A549 (cell line): ENCODE measurements around the gene NUMA1. TPM values are rescaled to one million over a fixed set of nuclear protein-coding genes. Genes with fewer than 3 reads are reported as not detected.

ENCODE experiments used
- ATAC-seq, 2 experiments: fragments of 200-7000 bp in 1 of 2; fragments of >200 bp in 1 of 2; cut with Nextera tagmentation in 1 of 2; cut with Tn5 transposase in 1 of 2; 3 replicates each; pipeline versions ENCODE4 v1.8.0 to v1.9.1; 2018 to 2020; ENCODE audit warnings: mild to moderate bottlenecking in 1 of 2, moderate library complexity in 1 of 2
- CTCF ChIA-PET: fragments of 300-600 bp; sonication (Branson Sonifier 250); formaldehyde crosslinking; extraction: SDS; loops from one replicate; lab custom pipeline; 2021; ENCODE audit warnings: antibody characterized with exemption, inconsistent platforms; lab: Yijun Ruan, JAX
- POLR2A ChIA-PET: fragments of 350-600 bp; formaldehyde crosslinking; extraction: SDS; loops from one replicate; lab custom pipeline; 2021; ENCODE audit warnings: antibody characterized with exemption, inconsistent platforms; lab: Yijun Ruan, JAX
- DNase-seq, 2 experiments: peaks; one replicate each; pipeline versions ENCODE4 v3.0.0 to v3.0.0-alpha.2; 2011 to 2016; ENCODE audit warnings: low read depth in 1 of 2, low spot score in 1 of 2
- FAIRE-seq: peaks from 2 replicates; lab custom pipeline; 2011; peaks lifted over from hg19 to GRCh38; lab: Jason Lieb, UNC
- H3K27ac ChIP-seq, 2 experiments: fragments of >200 bp; sonication (Bioruptor Twin); formaldehyde crosslinking; 3 replicates each; pipeline ENCODE4 v1.5.1; 2016 to 2017
- H3K4me1 ChIP-seq: fragments of >200 bp; sonication (Bioruptor Twin); formaldehyde crosslinking; 3 replicates; pipeline ENCODE4 v1.6.1; 2016
- H3K4me2 ChIP-seq: fragments of >200 bp; sonication (Bioruptor Twin); formaldehyde crosslinking; 3 replicates; pipeline ENCODE4 v1.6.1; 2016
- H3K4me3 ChIP-seq: fragments of >200 bp; sonication (Bioruptor Twin); formaldehyde crosslinking; 3 replicates; pipeline ENCODE4 v1.5.1; 2016
- H3K9me3 ChIP-seq: fragments of >200 bp; sonication (Bioruptor Twin); formaldehyde crosslinking; 3 replicates; pipeline ENCODE4 v1.6.1; 2016
- CBX2 ChIP-seq: fragments of 200-600 bp; sonication (generic); IDR thresholded peaks from 2 replicates; pipeline ENCODE4 v1.6.1; 2016; ENCODE audit warnings: low read depth, mild to moderate bottlenecking, borderline replicate concordance
- CBX8 ChIP-seq: fragments of 200-600 bp; sonication (generic); IDR thresholded peaks from 2 replicates; pipeline ENCODE4 v1.6.1; 2016
- CHD2 ChIP-seq: fragments of 150-350 bp; IDR thresholded peaks from 2 replicates; pipeline ENCODE4 v1.6.1; 2014; ENCODE audit warnings: low read length; ENCODE audit not compliant: partially characterized antibody
- CTCF ChIP-seq: fragments of >200 bp; sonication (Bioruptor Twin); formaldehyde crosslinking; IDR thresholded peaks from 3 replicates; pipeline ENCODE4 v1.5.1; 2016
- EP300 ChIP-seq, 2 experiments: fragments of >200 bp; sonication (Bioruptor Twin); formaldehyde crosslinking; IDR thresholded peaks; 2 replicates in 1 of 2; 3 replicates in 1 of 2; pipeline ENCODE4 v1.6.1; 2016 to 2017
- ESRRA ChIP-seq: fragments of 150-350 bp; IDR thresholded peaks from 2 replicates; pipeline ENCODE4 v1.6.1; 2014; ENCODE audit warnings: mild to moderate bottlenecking, low read length, borderline replicate concordance
- GATA3 ChIP-seq: IDR thresholded peaks from 2 replicates; pipeline ENCODE4 v1.6.1; 2012; ENCODE audit warnings: borderline replicate concordance
- HDAC2 ChIP-seq: fragments of 200-600 bp; sonication (generic); IDR thresholded peaks from 2 replicates; pipeline ENCODE4 v1.6.1; 2016
- HOXB13 ChIP-seq: fragments of 250-450 bp; sonication (Bioruptor Pico); IDR thresholded peaks from 2 replicates; pipeline ENCODE4 v1.5.0; 2020; ENCODE audit warnings: low read depth, mild to moderate bottlenecking, moderate library complexity
- JUN ChIP-seq, 2 experiments: fragments of >200 bp; sonication (Bioruptor Twin); formaldehyde crosslinking; IDR thresholded peaks; 2 replicates in 1 of 2; 3 replicates in 1 of 2; pipeline ENCODE4 v1.6.1; 2016 to 2017
- KDM1A ChIP-seq: fragments of 200-600 bp; sonication (generic); IDR thresholded peaks from 2 replicates; pipeline ENCODE4 v1.6.1; 2016; ENCODE audit warnings: low read depth, mild to moderate bottlenecking
- KDM5A ChIP-seq: fragments of 200-600 bp; sonication (generic); IDR thresholded peaks from 2 replicates; pipeline ENCODE4 v1.6.1; 2016; ENCODE audit warnings: antibody characterized with exemption, mild to moderate bottlenecking
- MAZ ChIP-seq: fragments of 150-350 bp; IDR thresholded peaks from 2 replicates; pipeline ENCODE4 v1.6.1; 2014; ENCODE audit warnings: antibody characterized with exemption, low read depth, low read length, borderline replicate concordance
- NFE2L2 ChIP-seq: fragments of 150-350 bp; conservative IDR thresholded peaks from 2 replicates; pipeline ENCODE4 v1.6.1; 2014; ENCODE audit warnings: low read length
- NR3C1 ChIP-seq: fragments of >200 bp; sonication (Bioruptor Twin); formaldehyde crosslinking; IDR thresholded peaks from 3 replicates; pipeline ENCODE4 v1.6.1; 2017
- PHF8 ChIP-seq: fragments of 200-600 bp; sonication (generic); IDR thresholded peaks from 2 replicates; pipeline ENCODE4 v1.6.1; 2016; ENCODE audit warnings: low read depth, mild to moderate bottlenecking, antibody characterized with exemption, moderate library complexity, borderline replicate concordance
- POLR2AphosphoS2 ChIP-seq: conservative IDR thresholded peaks from 2 replicates; pipeline ENCODE4 v1.6.1; 2012; ENCODE audit warnings: low read length, improper control_type of control experiment, inconsistent platforms
- RARB ChIP-seq: fragments of 250-450 bp; sonication (Bioruptor Pico); IDR thresholded peaks from 2 replicates; pipeline ENCODE4 v1.8.0; 2021; ENCODE audit warnings: mild to moderate bottlenecking, moderate library complexity
- USF2 ChIP-seq: fragments of 450-650 bp; IDR thresholded peaks from 2 replicates; pipeline ENCODE4 v1.6.1; 2014; ENCODE audit warnings: antibody characterized with exemption
- ZNF302 ChIP-seq: fragments of 250-450 bp; sonication (Bioruptor Pico); IDR thresholded peaks from 2 replicates; pipeline ENCODE4 v1.9.0; 2021; ENCODE audit warnings: inconsistent platforms, mild to moderate bottlenecking, moderate library complexity
- WGBS: methylation state at CpG from one replicate; pipeline ENCODE4 v1.1.6; 2017; ENCODE audit errors: missing lambda C conversion rate; 5-methylcytosine and 5-hydroxymethylcytosine counted together
- polyA plus RNA-seq, 4 experiments: library from polyadenylated mRNA; depleted of rRNA in 3 of 4; stranded (reverse); fragments of >200 nt; fragmentation: RNase III in 1 of 4; extraction: RNeasy Plus Mini Kit Qiagen cat#74134 plus additional on column Dnase treatment in 1 of 4; gene quantifications; 2 replicates in 3 of 4; 3 replicates in 1 of 4; pipeline ENCODE4 v1.2.3, GENCODE V29; 2011 to 2017
- TF ChIP-seq, protein P1 (sequence below): fragments of 200-600 bp; sonication (generic); IDR thresholded peaks from 2 replicates; pipeline ENCODE4 v1.6.1; 2016; ENCODE audit warnings: antibody characterized with exemption, mild to moderate bottlenecking, moderate library complexity

NUMA1 gene
- polyA plus RNA-seq, 2 of the 4 experiments (the other 2 are of a cell fraction): 51.5 to 65.8 TPM

- Histone ChIP-seq H3K4me3 (no peak overlapping the region), H3K9me3 (no peaks in the 10 kb centered on the region), H3K4me1 (0 out of 3 replicates have a peak, but pooled peaks cover 11% of the 10 kb centered on the region), H3K27ac (no peak overlapping the region), H3K4me2 (no peak overlapping the region)
- no peak; a peak in 1 of 6 replicates for ATAC-seq
- TF ChIP-seq CHD2: no peak
- TF ChIP-seq, protein P1, sequence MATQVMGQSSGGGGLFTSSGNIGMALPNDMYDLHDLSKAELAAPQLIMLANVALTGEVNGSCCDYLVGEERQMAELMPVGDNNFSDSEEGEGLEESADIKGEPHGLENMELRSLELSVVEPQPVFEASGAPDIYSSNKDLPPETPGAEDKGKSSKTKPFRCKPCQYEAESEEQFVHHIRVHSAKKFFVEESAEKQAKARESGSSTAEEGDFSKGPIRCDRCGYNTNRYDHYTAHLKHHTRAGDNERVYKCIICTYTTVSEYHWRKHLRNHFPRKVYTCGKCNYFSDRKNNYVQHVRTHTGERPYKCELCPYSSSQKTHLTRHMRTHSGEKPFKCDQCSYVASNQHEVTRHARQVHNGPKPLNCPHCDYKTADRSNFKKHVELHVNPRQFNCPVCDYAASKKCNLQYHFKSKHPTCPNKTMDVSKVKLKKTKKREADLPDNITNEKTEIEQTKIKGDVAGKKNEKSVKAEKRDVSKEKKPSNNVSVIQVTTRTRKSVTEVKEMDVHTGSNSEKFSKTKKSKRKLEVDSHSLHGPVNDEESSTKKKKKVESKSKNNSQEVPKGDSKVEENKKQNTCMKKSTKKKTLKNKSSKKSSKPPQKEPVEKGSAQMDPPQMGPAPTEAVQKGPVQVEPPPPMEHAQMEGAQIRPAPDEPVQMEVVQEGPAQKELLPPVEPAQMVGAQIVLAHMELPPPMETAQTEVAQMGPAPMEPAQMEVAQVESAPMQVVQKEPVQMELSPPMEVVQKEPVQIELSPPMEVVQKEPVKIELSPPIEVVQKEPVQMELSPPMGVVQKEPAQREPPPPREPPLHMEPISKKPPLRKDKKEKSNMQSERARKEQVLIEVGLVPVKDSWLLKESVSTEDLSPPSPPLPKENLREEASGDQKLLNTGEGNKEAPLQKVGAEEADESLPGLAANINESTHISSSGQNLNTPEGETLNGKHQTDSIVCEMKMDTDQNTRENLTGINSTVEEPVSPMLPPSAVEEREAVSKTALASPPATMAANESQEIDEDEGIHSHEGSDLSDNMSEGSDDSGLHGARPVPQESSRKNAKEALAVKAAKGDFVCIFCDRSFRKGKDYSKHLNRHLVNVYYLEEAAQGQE: no peak
- TF ChIP-seq ZNF302 (CRISPR knock-in tag): no peak
- TF ChIP-seq ESRRA: no peak
- TF ChIP-seq NR3C1: no peak
- no peak for TF ChIP-seq POLR2AphosphoS2
- no peak for TF ChIP-seq MAZ
- no peak for TF ChIP-seq KDM5A
- no peak for TF ChIP-seq RARB (CRISPR knock-in tag)
- TF ChIP-seq HDAC2: no peak
- no peak for TF ChIP-seq EP300 (IDR thresholded peaks at IDR 0.05)
- no peak for TF ChIP-seq HOXB13 (CRISPR knock-in tag)
- no peak for TF ChIP-seq PHF8
- no peak for TF ChIP-seq CTCF
- WGBS: 80% methylated on average over 3 of the region's 3 CpGs
- CTCF ChIA-PET: interaction anchor here (1.1 to 6.7 kb wide), 6 partner anchors 13 to 96 kb away, joined by 3 to 37 read pairs (median 6); no protein-coding TSS in a partner anchor
- no peak for DNase-seq
- FAIRE-seq: no peak
- POLR2A ChIA-PET: no interaction called here
Observed at GRCh38 chr11:71994786-71995185, 85.6 kb downstream of the NUMA1 start.

GRCh38 chr11:71992136-71992730, 88.1 kb downstream of the NUMA1 start:
- no peak for DNase-seq
- Histone ChIP-seq H3K4me2 (no peak overlapping the region), H3K4me3 (no peak overlapping the region)
- no peak for TF ChIP-seq KDM5A
- no peak for TF ChIP-seq CBX2
- no peak for TF ChIP-seq USF2
- TF ChIP-seq GATA3: no peak
- TF ChIP-seq NFE2L2: no peak
- no peak for TF ChIP-seq KDM1A
- TF ChIP-seq JUN (IDR thresholded peaks at IDR 0.05): no peak
- no peak for TF ChIP-seq CBX8
- TF ChIP-seq, all 56 proteins: peak for 0
- H3K4me1 ChIP-seq: no peaks in the 10 kb centered on the region
- ATAC-seq (no peak), FAIRE-seq (no peak)
- H3K9me3 ChIP-seq: no peaks in the 10 kb centered on the region
- WGBS: 85% methylated on average over 3 of the region's 3 CpGs
- ChIA-PET POLR2A (no interaction called here), CTCF (interaction anchor here (8.3 kb wide), 1 partner anchor 14 kb away, joined by 60 read pairs; no protein-coding TSS in a partner anchor)
- no peak overlapping the region for H3K27ac ChIP-seq
